GM18861 (cell line): ENCODE results near the gene MCRIP1.
"Not testable (repeated sequence)": the region's sequence is repeated elsewhere in the genome, so short reads cannot be mapped to it uniquely, and the experiment has no call there.

Experiments used
- ATAC-seq: cut with Tn5 transposase; IDR thresholded peaks from one replicate; pipeline ENCODE4 v1.9.1; 2021; ENCODE audit not compliant: unreplicated experiment

The MCRIP1 gene

DNA sequence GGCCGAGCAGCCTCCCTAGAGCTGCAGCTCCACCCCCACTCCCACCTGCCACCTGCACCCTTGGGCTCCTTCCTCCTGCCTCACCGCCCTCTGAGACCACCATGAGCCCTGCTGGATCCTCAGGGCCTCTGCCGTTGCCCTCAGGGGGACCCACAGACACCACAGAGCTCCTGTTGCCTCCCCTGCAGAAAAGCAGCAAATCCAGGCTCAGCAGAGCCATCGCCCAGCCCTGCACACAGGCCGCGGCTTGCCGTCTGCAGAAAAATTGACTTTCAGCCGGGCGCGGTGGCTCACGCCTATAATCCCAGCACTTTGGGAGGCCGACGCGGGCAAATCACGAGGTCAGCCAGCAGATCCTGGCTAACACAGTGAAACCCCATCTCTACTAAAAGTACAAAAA is 8.8 kb upstream of the MCRIP1 start:
- no peak for ATAC-seq

DNA sequence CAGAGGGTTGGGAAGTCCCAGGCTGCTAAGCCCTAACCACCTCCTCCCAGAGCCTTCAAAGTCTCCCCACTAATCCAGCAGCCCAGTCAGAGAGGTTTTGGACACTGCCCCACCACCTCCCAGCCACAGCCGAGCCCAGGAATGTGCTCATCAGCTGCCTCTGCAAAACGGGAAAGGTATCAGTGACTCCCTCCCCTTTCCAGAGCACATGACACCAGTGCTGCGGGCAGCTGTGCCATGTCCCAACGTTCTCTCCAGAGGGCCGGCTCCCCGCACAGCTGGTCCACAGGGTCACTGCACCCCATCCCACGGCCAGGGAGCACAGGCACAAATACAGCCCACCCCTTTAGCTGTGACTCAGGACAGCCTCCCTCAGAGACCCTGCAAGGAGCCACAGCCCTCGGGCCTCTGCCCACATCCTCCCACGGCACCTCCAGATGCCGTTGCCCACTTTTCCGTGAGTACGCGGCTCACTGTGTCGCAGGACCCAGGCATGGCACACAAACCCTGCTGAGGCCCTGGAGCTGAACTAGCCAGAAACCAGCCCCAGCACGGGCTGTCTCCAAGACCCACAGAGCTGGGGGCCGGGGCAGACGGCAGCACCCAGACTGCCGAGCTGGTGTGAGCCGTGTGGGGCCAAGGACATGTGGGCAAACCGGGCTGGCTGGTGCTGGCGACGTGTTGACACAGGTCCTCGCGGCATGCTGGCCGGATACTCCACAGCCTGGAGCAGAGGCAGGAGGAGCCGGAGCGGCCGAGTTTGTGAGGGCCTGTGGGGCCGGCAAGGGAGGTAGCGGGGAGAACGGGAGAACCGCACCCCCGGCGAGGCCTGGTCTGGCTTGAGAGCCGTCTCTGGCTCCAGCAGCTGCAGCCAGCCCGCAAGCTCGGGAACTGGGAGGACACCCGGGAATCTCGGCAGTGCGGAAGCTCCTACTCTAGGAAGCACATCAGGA is 8.0 kb upstream of the MCRIP1 start:
- no peak for ATAC-seq

DNA sequence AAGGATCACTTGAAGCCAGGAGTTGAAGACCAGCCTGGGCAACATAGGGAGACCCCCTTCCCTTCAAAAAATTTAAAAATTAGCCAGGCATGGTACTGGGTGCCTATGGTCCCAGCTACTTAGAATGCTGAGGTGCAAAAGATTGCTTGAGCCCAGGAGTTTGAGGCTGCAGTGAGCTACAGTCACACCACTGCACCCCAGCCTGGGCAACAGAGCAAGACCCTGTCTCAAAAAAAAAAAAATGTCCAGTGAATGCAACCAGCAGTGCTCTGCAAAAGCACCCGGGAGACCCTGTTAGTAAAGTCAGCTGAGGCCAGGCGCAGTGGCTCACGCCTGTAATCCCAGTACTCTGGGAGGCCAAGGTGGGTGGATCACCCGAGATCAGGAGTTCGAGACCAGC is 7.0 kb upstream of the MCRIP1 start:
- not testable (repeated sequence) for ATAC-seq

DNA sequence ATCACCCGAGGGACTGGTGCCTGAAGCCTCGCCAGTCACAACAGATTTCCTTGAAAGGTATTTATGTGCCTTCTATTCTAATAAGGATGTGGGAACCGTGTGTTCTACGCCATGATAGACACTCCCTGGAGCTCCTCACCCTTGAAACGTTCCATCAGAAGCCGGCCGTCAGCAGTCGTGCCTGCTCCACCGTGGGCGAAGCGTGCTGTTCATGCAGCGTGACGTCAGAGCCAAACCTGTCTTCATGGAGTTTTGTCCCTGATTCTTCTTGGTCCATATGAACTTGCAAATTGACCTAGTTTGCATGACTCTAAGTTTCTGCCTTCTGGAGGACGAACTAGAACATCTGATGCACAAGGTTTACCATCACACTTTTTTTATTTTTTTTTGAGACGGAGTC is 6.2 kb upstream of the MCRIP1 start:
- no peak for ATAC-seq

DNA sequence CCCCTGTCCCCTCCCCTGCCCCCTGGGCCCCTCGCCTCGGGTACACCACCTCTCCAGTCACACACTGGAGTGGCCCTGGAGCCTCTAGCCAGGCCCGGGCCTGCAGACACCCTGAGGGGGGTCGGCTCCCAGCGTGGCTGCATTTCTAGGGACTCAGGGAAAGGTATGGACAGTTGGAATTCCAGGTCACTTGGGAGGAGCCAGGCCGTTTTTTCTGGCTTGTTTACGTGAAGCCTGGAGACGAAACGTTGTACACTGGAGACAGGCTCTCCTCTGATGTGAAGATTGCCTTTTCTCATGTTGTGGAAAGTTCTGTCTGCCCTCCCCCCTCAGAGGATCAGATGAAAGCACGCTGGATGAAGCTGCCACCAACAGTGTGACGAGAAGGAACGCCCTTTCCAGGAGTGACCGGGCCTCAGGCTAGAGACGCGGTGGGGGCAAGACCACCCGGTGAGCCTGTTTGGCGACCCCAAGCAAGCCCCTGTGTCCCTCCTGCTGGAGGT is 5.7 kb upstream of the MCRIP1 start:
- ATAC-seq = no peak

DNA sequence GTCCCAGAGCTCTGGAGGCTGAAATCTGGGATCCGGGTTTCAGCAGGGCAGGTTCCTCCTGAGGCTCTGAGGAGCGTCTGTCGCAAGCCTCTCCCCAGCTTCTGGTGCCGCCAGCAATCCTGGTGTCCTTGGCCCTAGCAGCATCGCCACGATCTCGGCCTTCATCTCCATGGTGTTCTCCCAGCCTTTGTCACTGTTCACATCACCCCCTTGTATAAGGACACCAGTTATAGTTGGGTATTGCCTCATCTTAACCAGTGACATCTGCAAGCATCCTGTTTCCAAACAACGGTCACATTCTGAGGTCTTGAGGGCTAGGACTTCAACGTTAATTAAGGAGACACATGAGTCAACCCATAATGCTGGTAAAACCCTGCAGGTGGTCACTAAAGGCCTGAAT is 4.5 kb upstream of the MCRIP1 start:
- no peak for ATAC-seq

DNA sequence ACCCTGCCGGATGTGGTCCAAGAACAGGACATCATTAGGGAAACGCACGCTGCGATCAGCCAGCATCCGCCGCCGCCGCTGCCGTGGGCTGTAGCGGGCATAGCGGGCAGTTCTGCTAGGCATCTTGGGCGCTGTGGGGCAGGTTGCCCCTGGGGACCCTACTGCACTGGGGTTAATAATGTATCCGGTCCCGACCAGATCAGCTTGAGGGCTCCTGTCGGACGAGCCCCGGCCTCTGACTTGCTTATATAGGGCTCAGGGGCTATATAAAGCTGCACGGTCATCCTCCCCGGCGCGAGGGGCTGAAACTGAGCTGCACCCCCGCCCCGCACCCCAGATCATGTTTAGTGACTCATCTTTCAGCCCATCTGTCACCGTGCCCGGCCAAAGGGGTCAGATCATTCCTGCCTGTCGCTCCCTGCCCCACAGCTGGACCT is 1.8 kb upstream of the MCRIP1 start, which contains the start of gene PPP1R27:
TSS of gene PPP1R27 (minus strand) at position 220 of the 437 bp plus-strand sequence. CDS start at position 123, 97 bp downstream.
- ATAC-seq = no peak

DNA sequence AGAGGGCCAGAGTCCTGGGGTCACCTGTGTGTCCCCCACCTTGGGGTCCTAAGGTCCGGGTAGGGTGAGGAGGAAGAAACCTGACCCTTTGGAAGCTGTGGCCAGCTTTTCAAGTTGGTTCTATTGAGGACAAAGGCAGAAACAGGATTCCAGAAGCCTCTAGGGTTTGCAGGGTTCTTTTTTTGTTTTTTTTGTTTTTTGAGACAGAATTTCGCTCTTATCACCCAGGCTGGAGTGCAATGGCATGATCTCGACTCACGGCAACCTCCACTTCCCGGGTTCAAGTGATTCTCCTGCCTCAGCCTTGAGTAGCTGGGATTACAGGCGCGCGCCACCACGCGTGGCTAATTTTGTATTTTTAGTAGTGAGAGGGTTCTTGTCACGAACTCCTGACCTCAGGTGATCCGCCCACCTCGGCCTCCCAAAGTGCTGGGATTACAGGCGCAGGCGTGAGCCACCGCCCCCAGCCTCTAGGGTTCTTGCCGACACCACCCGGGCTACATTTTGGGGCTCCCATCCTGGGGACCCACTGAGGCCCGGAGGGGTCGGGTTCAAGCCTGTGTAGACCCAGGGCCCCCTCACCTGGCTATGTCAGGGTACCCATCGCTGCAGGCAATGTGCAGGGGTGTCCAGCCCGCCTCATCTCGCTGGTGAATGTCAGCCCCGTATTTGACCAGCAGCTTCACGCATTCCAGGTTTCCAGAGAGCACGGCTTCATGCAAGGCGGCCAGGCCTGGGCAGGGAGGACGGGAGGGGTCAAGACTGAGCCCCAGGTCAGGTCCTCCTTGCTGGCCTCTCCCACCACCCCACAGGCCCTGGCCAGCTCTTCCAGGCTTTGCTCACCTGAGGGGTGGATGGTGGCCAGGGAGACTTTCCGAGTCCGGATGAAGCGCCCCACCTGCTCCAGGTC is 1.1 kb upstream of the MCRIP1 start:
- ATAC-seq = no peak

DNA sequence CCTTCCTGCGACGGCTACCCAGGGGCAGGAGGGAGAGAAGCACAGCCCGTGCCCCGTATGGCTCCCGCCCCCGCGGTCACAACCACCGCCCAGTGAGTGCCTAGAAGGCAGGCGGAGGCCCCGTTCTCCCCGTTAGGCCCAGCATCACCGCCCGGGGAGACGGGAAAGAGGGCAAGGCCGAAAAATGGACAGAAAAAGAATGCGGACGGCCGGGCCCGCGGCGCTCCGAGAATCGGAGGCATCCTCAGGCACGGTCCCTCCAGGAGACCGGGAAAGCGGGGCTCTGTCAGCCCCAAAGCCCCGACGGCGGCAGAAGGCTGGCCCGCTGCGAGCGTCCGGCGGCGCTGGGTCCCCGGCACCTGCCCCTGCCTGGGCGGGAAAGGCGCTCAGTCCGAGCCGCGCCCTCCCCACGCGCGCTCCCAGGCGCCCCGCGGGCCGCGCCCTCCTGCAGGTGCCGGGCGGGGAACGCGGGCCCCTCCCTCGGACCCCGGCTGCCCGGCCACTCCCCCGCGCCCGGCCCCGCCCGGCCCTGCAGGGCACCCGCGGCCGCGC is 407 bp downstream of the MCRIP1 start:
- peak; percentile 41 for ATAC-seq

DNA sequence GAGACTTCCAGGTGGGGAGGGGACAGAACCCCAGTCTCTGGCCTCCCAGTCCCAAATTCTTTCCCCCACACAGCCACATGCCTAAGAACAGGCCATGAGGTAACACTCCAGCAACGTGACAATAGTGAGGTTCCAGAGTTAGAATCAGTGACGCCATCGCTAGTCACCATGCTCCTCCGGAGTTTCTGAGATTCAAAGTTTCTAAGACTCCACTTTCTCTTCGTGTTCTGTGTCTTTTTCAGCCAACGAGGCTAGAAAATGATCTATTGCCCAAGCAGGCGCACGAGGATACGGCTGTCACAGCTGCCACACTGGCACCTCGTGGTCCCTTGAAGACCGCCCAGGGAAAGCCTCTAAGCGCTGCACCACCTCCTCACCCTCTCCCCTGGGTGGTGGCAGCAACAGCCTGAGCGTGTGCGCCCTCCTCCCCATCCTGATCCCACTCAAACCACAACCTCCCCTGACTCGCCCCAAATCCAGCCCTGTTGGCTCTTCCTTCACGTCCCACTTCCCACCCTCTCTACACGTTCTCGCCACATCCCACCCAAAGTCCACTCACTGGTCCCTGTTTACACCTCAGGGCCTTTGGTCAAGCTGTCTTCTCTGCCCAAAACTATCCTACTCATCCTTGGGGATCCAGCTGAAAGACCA is 1.0 kb downstream of the MCRIP1 start:
- no peak for ATAC-seq

DNA sequence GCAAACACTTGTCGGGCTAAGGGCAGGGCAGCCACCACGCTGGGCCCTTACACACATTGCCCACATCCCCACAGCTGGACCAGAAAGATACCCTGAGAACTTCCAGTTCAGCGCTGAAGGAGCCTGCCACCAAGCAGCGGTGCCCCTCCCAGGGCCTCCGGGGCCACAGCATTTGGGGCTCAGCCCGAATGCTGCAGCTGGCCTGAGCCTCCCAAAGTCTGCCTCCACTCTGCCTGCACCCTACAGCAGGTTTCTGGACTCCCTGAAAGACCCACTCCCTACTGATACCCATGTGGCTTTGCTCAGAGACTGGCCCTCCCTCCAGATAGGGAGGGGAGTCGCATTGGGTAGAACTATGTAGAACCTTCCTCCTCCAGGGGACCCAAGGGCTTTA is 1.5 kb downstream of the MCRIP1 start:
- no peak for ATAC-seq

DNA sequence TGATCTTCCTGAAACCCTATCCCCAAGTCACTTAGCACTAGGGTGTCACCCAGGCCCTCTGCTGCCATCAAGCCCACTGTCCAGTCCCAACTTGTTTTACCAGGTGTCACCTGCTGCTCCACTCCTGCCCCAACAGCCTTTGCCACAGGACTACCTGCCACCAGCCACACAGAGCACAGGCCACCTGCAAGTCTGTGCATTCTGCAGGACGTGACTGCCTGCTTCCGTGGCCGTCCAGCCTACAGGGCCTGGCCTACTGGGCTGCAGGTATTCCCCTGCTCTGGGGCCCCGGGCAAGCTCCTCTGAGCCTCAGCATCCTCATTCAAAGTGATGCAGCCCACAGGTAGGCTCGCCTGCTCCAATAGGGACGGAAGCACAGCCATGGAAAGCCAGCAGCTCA is 3.2 kb downstream of the MCRIP1 start:
- ATAC-seq = no peak

DNA sequence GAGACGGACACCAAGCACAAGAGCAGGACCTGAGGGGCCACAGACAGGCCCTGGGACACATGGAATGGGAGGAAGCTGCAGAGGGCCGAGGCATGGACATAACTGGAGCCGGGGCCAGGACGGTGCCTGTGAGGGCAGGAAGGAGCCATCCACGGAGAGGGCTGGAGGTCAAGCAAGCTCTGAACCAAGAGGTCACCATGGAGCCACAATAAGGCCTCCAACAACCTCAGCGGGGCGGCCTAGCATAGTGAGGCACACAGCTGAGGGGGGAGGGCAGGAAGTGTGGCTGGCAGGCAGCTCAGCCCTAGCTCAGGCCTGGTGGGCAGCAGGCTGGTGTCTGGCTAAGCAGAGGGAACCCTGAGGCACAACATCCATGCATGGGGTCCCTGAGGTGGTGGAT is 4.4 kb downstream of the MCRIP1 start:
- no peak for ATAC-seq

DNA sequence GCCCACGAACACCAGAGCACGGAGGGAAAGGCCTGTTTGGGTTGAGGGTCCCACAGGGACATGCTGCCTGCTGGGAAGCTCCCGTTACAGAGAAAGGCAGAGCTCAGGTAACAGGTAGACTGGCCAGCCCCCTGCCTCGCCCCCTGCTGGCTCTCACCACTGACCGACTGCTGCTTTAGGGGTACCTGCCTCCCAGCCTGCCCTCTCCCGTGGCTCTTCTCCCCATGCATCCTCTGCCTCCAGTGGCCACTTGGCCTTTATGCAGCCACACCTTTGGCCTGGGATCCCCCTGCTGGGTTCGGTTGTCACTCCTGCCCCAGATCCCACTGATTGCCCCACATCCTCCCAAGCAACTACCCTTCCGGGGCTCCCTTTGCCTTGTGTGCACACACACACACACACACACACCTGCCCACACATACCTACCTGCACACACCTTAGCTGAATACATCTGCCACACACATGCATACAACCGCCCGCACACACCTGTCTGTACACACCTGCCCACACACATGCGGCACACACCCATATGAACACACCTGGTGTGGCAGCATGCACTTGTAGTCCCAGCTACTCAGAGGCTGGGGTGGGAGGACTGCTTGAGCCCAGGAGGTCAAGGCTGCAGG is 7.1 kb downstream of the MCRIP1 start:
- no peak for ATAC-seq

DNA sequence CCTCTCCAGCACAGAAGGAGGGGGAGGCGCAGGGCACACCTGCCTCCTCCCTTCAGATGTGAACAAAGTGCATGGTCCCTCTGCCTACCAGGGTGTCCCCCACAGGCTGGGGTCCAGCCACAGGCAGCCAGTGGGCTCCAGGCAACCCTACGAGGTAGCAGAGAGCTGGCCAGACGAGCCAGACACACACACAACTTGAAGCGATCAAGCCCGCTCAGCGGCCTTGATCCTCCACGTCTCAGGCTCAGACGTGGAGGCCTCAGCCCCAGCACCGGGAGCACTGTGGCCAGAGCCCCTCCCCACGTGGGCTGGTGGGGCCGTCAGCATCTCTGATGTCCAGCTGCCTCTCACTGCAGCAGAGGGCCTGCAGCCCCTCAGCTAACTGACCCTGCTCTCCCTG is 8.5 kb downstream of the MCRIP1 start:
- ATAC-seq = no peak

DNA sequence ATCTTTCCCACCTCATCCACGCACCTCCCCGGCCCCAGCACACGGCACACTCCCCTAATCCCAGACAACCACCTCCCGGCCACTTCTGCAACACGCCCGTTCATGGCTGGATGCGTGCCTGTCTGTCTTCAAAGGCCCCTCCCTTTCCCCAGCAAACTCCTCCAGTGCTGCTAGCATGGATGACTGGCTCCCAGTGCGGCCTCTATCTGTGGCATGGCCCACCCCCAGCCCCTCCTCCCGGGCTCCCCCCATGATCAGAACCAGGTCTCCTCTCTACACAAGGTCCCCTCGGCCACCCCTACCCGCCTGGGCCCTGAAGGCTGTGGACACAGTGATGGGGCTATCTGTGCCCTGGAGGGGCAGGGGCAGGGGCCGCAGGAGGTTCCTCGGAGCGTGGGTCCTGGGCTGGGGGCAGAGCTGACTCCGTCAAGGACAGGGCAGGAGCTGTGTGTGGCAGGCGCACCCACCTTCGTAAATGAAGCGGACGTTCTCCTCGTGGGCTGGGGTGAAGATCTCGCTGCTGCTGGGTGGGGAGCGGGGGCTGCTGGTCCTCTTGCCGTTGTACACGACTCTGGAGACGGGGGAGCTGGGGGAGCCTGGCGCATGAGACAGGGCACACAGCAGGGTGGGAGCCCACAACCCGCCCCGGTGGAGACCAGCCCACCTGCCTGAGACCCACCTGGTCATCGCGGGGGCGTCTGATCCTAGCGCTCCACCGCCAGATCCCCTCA is 9.1 kb downstream of the MCRIP1 start:
- ATAC-seq = no peak

DNA sequence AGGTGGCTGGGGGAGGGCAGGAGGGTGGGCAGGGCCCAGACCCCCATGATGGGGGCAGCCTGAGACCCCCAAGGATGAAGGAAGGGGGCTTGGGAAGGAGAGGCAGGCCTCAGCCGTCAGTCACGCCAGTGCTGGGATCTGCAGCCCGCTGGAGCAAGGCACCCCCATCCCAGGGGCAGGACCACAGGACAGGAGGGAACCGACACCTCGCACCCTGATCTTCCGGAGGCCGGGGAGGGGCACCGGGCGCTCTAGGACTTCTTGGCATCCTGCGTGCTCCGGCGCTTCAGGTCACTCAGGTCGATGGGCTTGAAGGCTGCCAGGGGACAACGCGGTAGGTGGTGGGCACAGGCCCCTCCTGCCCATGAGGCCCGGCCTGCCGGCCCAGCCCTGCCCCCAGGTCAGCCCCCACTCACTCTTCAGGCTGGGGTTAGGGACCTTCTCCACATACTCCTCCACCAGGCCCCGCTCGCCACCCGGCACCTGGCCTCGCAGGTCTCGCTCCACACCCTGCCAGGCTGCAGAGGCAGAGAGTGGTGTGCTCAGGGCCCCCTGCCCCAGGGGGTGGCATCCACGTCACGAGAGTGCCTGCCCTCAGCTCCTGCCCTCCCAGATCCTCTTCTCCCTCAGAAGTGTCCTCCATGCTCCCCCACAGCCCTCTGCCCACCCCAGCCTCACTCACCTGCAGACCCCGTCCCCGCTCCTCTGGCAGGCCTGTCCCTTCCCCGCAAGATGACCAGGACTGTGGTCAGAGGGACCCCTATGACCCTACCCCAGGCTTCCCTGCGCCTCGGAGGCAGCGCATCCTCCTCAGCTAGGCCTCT is 9.9 kb downstream of the MCRIP1 start:
- no peak for ATAC-seq

DNA sequence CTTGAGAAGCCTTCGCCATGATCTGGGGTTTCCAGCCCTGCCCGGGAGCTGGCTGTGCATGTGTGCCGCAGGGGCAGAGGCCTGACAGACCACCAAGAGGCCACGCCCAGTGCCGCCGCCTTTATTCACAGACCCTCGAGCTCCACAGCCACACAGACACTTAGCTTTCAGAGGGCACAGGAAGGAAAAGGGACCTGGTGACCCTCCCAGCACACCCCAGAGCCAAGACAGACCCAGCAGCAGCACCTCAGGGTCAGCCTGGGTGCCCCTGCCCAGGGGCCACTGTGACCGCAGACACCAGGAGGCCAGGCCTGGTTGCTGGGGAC is 10.8 kb downstream of the MCRIP1 start:
- ATAC-seq = no peak
